Neural cell (in vitro differentiated cells): ENCODE measurements around the gene HPS1.

ENCODE experiments used
- CTCF ChIP-seq: fragments of 450-650 bp; IDR thresholded peaks from 2 replicates; pipeline ENCODE4 v1.5.1; 2014; ENCODE audit warnings: antibody characterized with exemption, mild to moderate bottlenecking, moderate library complexity; ENCODE audit not compliant: poor library complexity, severe bottlenecking
- EP300 ChIP-seq: fragments of 450-650 bp; conservative IDR thresholded peaks from 2 replicates; pipeline ENCODE4 v1.6.1; 2014; ENCODE audit warnings: antibody characterized with exemption, mild to moderate bottlenecking, moderate library complexity; ENCODE audit not compliant: poor library complexity, severe bottlenecking
- EZH2 ChIP-seq: fragments of 200-600, 300-800 bp; shearing (Covaris generic), sonication (generic); IDR thresholded peaks from 2 replicates; pipeline ENCODE4 v1.6.1; 2014; ENCODE audit warnings: antibody characterized with exemption, low read length, borderline replicate concordance, mild to moderate bottlenecking; ENCODE audit not compliant: insufficient read depth, poor library complexity, severe bottlenecking
- POLR2AphosphoS5 ChIP-seq: IDR thresholded peaks from 2 replicates; pipeline ENCODE4 v1.6.1; 2012
- SMC3 ChIP-seq: fragments of 450-650 bp; conservative IDR thresholded peaks from 2 replicates; pipeline ENCODE4 v1.6.1; 2014; ENCODE audit warnings: antibody characterized with exemption, mild to moderate bottlenecking, moderate library complexity; ENCODE audit not compliant: poor library complexity
- TAF1 ChIP-seq: IDR thresholded peaks from 2 replicates; pipeline ENCODE4 v1.6.1; 2012; ENCODE audit warnings: low read depth

DNA sequence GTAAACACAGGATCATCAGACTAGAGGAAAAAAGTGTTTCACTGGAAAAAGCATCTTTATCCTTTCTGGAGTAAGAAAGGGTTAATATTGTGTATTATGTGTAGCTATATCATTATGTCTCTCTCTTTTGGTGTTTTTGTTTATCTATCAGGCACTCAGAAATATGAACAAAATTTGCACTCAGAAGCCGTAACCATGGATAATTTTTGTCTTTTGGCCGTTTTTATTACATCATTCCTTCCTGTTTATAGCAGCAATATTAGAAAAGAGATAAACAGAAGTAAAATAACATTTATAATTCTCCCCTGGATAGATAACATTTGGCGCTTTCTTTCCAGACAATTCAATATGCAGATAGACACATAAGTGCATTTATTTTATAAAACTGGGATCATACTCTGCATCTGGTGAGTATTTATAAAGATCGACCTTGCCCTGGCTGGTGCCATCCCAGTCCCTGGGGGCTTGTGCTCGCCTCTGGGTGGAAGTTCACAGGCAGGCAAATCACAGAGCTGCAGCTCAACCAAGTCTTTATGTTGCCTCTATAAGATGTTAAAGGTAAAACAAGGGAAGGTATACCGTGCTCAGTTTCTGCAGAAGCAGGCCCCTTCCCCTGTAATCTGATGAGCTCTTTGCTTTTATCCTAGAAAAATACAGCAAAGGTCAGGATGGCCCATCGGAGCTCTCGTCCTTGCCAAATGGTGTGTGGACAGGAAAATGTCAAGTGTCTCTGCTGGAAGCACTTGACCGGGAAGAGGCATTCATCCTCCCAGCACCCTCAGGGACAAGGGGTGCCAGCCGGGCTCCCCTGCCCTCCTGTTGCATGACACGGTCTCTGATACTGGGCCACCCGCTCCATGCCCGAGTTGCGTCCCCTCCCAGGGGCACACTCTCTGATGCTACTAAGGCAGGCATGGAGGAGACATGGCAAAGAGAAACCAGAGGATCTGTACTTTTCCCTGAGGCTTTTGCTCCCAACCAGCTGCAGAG, 75.6 kb downstream of the HPS1 start:
- no peak for TF ChIP-seq CTCF
- no peak for TF ChIP-seq TAF1
- TF ChIP-seq EP300, result no peak
- TF ChIP-seq EZH2, result no peak
- TF ChIP-seq POLR2AphosphoS5, result no peak
- TF ChIP-seq SMC3, result no peak
